ENCODE data around the gene PLA2G3.

DNA sequence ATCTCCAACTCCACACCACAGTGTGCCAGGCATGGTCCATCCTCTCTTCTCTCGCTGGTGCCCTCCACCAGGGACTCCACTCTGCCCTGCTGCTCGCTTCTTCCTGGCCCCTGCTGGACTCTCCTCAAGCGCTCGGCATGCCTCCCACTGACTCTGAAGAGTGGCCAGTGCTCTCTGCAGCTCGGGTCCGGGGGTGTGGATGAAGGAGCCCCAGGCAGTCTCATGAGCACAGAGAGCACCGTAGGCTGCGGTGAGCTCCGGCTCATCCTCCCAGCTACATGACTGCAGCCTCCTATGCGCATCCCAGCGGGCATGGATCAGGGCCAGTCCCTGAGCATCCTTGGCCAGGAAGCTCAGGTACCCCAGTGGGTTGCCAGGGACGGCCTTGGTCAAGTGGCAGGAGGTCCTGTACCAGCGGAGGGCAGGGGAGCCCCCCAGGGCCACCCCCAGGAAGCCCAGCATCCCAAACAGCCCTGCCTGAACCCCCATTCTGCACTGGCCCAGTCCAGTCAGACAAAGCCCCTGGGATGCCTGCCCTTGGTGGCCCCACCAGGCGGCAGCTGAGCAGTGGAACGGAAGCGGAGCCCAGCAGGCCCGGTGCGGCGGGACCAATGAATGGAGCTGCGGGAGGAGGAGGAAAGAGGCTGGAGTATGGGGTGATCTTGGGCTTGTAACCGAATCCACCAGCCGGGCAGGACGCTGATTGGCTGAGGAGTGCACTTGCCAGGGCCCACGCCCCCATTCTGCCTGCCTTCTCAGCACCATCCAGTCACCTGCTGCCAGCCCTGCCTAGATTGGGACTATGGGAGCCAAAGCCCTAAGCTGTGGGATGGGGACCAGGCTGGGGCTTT is at the start of gene PLA2G3:
- TF ChIP-seq, protein P1, sequence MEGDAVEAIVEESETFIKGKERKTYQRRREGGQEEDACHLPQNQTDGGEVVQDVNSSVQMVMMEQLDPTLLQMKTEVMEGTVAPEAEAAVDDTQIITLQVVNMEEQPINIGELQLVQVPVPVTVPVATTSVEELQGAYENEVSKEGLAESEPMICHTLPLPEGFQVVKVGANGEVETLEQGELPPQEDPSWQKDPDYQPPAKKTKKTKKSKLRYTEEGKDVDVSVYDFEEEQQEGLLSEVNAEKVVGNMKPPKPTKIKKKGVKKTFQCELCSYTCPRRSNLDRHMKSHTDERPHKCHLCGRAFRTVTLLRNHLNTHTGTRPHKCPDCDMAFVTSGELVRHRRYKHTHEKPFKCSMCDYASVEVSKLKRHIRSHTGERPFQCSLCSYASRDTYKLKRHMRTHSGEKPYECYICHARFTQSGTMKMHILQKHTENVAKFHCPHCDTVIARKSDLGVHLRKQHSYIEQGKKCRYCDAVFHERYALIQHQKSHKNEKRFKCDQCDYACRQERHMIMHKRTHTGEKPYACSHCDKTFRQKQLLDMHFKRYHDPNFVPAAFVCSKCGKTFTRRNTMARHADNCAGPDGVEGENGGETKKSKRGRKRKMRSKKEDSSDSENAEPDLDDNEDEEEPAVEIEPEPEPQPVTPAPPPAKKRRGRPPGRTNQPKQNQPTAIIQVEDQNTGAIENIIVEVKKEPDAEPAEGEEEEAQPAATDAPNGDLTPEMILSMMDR (optimal IDR thresholded peaks at IDR 0.05 in 1 of 3, IDR thresholded peaks at IDR 0.05 in 1 of 3, conservative IDR thresholded peaks at IDR 0.05 in 1 of 3; ENCODE audit: extremely low read depth in 1 of 3, insufficient read depth in 2 of 3, low read length in 3 of 3) = no peak
- no peak for TF ChIP-seq EZH2 (IDR thresholded peaks at IDR 0.05; ENCODE audit: low read length)
